SK-N-SH treated with all-trans-retinoic acid at 6 μM for 48 hours (cell line): Measurements from ENCODE around the gene ARL15.

Source experiments
- ARNTL ChIP-seq: fragments of 450-650 bp; formaldehyde crosslinking; IDR thresholded peaks from 2 replicates; pipeline ENCODE4 v1.5.0; 2020; ENCODE audit warnings: low read depth, mild to moderate bottlenecking, moderate library complexity, borderline replicate concordance
- CREB5 ChIP-seq: fragments of 250-450 bp; sonication (Bioruptor Pico); IDR thresholded peaks from 2 replicates; pipeline ENCODE4 v1.5.1; 2020; ENCODE audit warnings: low read depth, mild to moderate bottlenecking, moderate library complexity
- ESRRG ChIP-seq: fragments of 250-450 bp; sonication (Bioruptor Pico); IDR thresholded peaks from 2 replicates; pipeline ENCODE4 v1.6.1; 2021; ENCODE audit warnings: mild to moderate bottlenecking
- GLIS3 ChIP-seq: fragments of 250-450 bp; sonication (Bioruptor Pico); IDR thresholded peaks from 2 replicates; pipeline ENCODE4 v1.5.0; 2020; ENCODE audit warnings: mild to moderate bottlenecking, moderate library complexity
- PATZ1 ChIP-seq: fragments of 250-450 bp; sonication (Bioruptor Pico); IDR thresholded peaks from 2 replicates; pipeline ENCODE4 v1.8.0; 2020; ENCODE audit warnings: mild to moderate bottlenecking, moderate library complexity, borderline replicate concordance
- RARB ChIP-seq: fragments of 250-450 bp; sonication (Bioruptor Pico); IDR thresholded peaks from 2 replicates; pipeline ENCODE4 v1.8.0; 2021; ENCODE audit warnings: mild to moderate bottlenecking, moderate library complexity
- SNAI2 ChIP-seq: fragments of 250-450 bp; sonication (Bioruptor Pico); IDR thresholded peaks from 2 replicates; pipeline ENCODE4 v1.5.0; 2020; ENCODE audit warnings: mild to moderate bottlenecking, moderate library complexity
- ZFP3 ChIP-seq: fragments of 250-450 bp; sonication (Bioruptor Pico); IDR thresholded peaks from 2 replicates; pipeline ENCODE4 v1.5.0; 2020; ENCODE audit warnings: mild to moderate bottlenecking, moderate library complexity
- ZNF565 ChIP-seq: fragments of 450-650 bp; formaldehyde crosslinking; conservative IDR thresholded peaks from 2 replicates; pipeline ENCODE4 v1.5.0; 2020; ENCODE audit warnings: low read depth, mild to moderate bottlenecking, moderate library complexity
- ZNF70 ChIP-seq: fragments of 450-650 bp; formaldehyde crosslinking; IDR thresholded peaks from 2 replicates; pipeline ENCODE4 v1.5.0; 2020; ENCODE audit warnings: mild to moderate bottlenecking, moderate library complexity

GRCh38 chr5:54285686-54286085, 24.7 kb downstream of the ARL15 start:
- TF ChIP-seq GLIS3 (no peak), ZFP3 (CRISPR knock-in tag) (no peak), ZNF565 (CRISPR knock-in tag) (no peak), CREB5 (CRISPR knock-in tag) (no peak), ARNTL (CRISPR knock-in tag) (no peak), RARB (CRISPR knock-in tag) (no peak), SNAI2 (CRISPR knock-in tag) (no peak), ESRRG (no peak), PATZ1 (CRISPR knock-in tag) (no peak), ZNF70 (no peak)
